ENCODE data around the gene PCNX2. TPM values are rescaled to one million over a fixed set of nuclear protein-coding genes. Genes with fewer than 3 reads are reported as not detected.

PCNX2 gene
- total and polyA plus RNA-seq, 2 of the 13 experiments (the other 11 are each of a cell fraction or from before 2014, with no cell fraction given): 0.11 to 0.42 TPM

- CTCF ChIA-PET (ENCODE audit: low intra/inter-chr PET ratio, low total read pairs): no interaction called here
Measured at GRCh38 chr1:233300326-233300725, 4.8 kb upstream of the PCNX2 start.

More at GRCh38 chr1:233300326-233300725, 4.8 kb upstream of the PCNX2 start:
- in situ Hi-C loops (cut with HindIII; ENCODE audit: extremely low pct_ligation_motif_present, low pct_unique_long_range_greater_than_20kb): no loop called here
- TF ChIP-seq FOXA1 (IDR thresholded peaks at IDR 0.05) (no peak), FOXA1 (CRISPR knock-in tag; IDR thresholded peaks at IDR 0.05) (no peak), ZNF678 (CRISPR knock-in tag; IDR thresholded peaks at IDR 0.05) (no peak), MBNL3 (CRISPR knock-in tag; conservative IDR thresholded peaks at IDR 0.05) (no peak), ETV5 (CRISPR knock-in tag; IDR thresholded peaks at IDR 0.05; ENCODE audit: borderline replicate concordance) (no peak), BRD4 (CRISPR knock-in tag; IDR thresholded peaks at IDR 0.05) (no peak), CBX5 (CRISPR knock-in tag; IDR thresholded peaks at IDR 0.05; ENCODE audit: borderline replicate concordance) (no peak), HNF1A (IDR thresholded peaks at IDR 0.05; ENCODE audit: low read depth) (no peak), HNF1A (CRISPR knock-in tag; IDR thresholded peaks at IDR 0.05; ENCODE audit: borderline replicate concordance) (no peak), ZNF720 (CRISPR knock-in tag; IDR thresholded peaks at IDR 0.05) (no peak), CENPBD1 (CRISPR knock-in tag; IDR thresholded peaks at IDR 0.05; ENCODE audit: borderline replicate concordance, low read depth) (no peak), ZNF142 (CRISPR knock-in tag; IDR thresholded peaks at IDR 0.05) (no peak), SRSF1 (optimal IDR thresholded peaks at IDR 0.05; ENCODE audit: low read depth, low read length) (no peak)
- TF ChIP-seq, protein P1, sequence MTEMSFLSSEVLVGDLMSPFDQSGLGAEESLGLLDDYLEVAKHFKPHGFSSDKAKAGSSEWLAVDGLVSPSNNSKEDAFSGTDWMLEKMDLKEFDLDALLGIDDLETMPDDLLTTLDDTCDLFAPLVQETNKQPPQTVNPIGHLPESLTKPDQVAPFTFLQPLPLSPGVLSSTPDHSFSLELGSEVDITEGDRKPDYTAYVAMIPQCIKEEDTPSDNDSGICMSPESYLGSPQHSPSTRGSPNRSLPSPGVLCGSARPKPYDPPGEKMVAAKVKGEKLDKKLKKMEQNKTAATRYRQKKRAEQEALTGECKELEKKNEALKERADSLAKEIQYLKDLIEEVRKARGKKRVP (CRISPR knock-in tag; IDR thresholded peaks at IDR 0.05): no peak
- Histone ChIP-seq H3K4me2 (ENCODE audit: low read depth, low read length) (no peak overlapping the region), H4K20me1 (ENCODE audit: insufficient read depth, low read length) (no peaks in the 10 kb centered on the region), H3K9me3 (ENCODE audit: low read length) (no peaks in the 10 kb centered on the region), H3K9ac (ENCODE audit: insufficient read depth, low read depth, low read length) (no peak overlapping the region), H3K4me3 (replicated peaks in 1 of 3; ENCODE audit: insufficient read depth in 1 of 3, low read depth in 2 of 3, low read length in 3 of 3) (no peak overlapping the region), H3K79me2 (ENCODE audit: insufficient read depth, low read length) (no peaks in the 10 kb centered on the region), H3K27ac (ENCODE audit: extremely low read length, insufficient read depth, low read length) (no peak overlapping the region), H3K36me3 (replicated peaks in 1 of 2; ENCODE audit: control insufficient read depth in 1 of 2, insufficient read depth in 2 of 2, low read length in 2 of 2) (no peaks in the 10 kb centered on the region), H2AFZ (ENCODE audit: low read length) (no peak overlapping the region), H3K4me1 (ENCODE audit: insufficient read depth, low read length) (no peaks in the 10 kb centered on the region), H3K27me3 (ENCODE audit: control insufficient read depth in 1 of 2, insufficient read depth in 2 of 2, low read length in 2 of 2) (no peaks in the 10 kb centered on the region)
- 0% methylated on average over 2 of the region's 2 CpGs for WGBS (ENCODE audit: low lambda C conversion rate)
- intact Hi-C loops (cut with micrococcal nuclease; ENCODE audit: unreplicated experiment): no loop called here
- ATAC-seq (no peak), DNase-seq (ENCODE audit: low spot score) (no peak), FAIRE-seq (no peak)
- no TSS peak for BruUV-seq (replicated peaks)
- POLR2A ChIA-PET: no interaction called here
